GM19035 (cell line): Measurements from ENCODE around the gene SELENOP.

Source experiments
- ATAC-seq: cut with Tn5 transposase; IDR thresholded peaks from one replicate; pipeline ENCODE4 v1.9.1; 2021; ENCODE audit not compliant: unreplicated experiment

The SELENOP gene

DNA sequence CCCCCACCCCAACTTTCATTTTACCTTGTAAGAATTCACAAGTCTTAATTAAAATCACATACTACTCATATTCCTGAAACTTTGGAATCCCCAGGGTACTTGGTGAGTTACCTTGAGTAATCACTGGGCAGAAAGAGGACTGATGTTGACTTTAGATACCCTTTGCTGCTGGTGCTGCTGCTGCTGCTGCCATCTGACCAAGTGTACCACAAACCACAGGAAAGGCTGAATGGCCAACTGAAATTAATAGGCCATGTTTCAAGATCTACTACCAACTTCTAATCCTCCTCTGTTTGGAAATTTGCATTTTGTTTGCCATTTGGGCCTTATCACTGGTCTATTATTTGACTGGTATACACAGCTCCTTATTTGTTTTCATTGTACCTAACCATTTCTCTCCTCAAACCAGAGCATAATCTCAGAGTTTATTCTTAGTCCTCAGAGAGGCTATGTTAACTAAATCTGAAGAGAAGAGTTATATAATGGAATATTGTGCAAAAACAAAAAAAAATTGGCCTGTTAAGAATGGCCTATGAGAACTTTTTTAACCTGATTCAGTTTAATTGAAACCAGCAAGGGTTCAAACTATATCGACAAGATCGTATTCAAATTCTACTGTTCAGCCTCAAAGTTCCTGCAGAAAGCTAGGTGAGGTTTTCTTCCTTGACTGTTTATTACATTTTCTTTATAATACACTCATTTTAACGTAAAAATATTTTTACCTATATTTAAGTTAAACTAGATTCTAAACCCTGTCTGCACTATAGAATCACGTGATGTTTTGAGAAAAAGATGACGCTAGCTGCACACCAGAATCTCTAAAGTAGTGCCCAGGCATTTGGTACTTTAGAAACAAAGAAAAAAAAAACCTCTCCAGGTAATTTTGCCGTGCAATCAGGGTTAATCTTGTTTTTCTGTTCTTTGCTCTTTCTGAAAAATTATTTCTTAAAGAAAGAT, 13.1 kb downstream of the SELENOP start:
- no peak for ATAC-seq

DNA sequence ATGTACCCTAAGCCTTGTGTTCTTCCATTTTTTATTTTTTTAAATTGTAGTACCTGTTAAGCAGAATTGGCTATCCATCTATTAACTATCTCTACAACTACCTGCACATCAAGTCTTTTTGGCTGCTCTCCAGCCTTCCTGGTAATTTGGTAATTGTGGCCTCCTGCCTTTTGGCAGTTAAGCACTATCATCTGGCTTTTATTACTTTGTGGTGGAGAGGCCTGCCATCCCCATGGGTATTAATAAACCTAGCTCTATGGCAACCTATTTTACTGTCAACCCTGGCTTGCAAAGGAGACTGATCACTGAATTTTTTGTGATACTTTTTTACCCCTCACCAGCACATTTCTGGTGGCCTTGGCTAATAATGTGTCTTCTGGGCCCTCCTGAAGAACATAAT, 20.5 kb downstream of the SELENOP start:
- ATAC-seq, result no peak

DNA sequence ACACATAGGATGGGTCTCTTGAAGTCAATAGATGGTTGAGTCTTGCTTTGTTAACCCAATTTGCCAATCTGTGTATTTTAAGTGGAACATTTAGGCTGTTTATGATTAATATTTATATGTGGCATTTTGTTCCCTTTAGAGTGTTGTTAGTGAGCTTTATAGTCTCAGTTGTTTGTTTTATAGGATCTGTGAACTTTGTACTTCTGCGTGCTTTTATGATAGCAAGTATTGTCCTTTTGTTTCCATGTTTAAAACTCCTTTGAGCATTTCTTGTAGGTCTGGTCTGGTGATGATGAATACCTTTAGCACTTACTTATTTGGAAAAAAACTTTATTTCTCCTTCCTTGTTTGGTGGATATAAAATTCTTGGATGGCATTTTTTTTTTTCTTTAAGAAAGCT, 23.8 kb downstream of the SELENOP start:
- ATAC-seq, result no peak

DNA sequence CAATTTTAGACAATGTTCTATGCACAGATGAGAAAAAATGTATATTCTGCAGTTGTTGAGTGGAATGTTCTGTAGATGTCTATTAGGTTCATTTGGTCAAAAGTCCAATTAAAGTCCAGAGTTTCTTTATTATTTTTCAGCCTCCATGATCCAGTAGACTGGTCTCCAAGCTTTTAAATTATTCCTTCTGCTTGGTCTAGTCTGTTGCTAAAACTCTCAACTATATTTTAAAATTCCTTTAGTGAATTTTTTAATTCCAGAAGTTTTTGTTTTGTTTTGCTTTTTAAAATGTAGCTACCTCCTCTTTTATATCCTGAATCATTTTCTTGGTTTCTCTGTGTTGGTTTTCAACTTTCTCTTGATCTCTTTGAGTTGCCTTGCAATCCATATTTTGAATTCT, 24.6 kb downstream of the SELENOP start:
- no peak for ATAC-seq

DNA sequence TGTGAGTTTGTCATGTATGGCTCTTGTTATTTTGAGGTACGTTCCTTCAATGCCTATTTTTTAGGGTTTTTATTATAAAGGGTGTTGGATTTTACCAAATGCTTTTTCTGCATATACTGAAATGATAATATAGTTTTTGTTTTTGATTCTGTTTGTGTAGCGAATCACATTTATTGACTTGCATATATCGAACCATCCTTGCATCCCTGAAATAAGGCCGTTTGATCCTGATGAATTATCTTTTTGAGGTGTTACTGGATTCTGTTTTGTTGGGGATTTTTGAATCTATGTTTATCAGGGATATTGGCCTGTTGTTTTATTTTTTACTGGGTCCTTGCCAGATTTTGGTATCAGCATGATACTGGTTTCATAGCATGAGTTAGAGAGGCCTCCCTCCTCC, 25.9 kb downstream of the SELENOP start:
- ATAC-seq, result no peak

DNA sequence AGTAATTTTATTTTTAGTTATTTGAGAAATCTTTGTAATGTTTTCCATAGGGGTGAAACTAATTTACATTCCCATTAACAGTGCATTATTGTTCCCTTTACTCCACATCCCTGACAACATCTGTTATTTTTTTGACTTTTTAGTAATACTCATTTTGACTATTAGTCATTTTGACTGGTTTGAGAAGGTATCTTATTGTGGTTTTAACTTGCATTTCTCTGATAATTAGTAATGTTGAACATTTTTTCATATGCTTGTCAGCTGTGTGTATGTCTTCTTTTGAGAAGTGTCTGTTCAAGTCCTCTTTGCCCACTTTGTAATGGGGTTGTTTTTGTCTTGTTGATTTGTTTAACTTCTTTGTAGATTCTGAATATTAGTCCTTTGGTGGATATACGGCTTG, 27.6 kb downstream of the SELENOP start:
- no peak for ATAC-seq

DNA sequence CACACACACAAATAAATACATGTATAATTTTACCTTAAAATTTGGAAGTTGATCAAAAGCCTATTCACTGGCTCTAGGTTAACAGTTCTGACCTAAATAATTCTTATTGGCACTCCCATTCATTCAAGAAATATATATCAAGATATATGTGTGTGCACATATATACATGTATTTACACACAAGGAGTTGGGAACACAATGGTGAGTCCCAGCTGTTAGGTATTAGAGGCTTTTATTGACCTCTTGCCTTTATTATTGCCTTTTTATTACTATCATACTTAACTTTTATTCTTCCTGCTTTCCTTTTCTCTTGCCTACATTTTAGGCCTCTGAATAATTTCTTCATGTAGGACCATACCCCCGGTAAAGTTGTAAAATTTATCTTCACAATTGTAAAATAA, 30.1 kb downstream of the SELENOP start:
- ATAC-seq, result no peak

DNA sequence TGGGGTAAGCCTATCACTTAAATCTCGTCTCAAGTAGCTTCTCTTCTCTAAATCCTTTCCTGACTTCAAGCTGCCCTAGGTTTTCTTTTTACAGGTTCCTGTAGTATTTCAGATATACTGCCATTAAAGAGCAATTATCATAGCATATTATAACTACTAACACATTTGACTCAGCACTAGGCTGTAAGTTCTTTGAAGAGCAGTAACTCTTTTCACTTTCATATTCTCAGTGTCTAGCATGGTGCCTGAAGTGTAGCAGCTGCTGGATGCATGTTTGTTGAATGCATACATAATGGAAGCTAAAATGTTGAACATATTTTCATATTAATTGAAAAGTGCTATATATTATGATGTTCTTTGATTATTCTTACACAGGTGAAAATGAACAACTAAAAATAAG, 32.6 kb downstream of the SELENOP start:
- peak; percentile 71 for ATAC-seq

DNA sequence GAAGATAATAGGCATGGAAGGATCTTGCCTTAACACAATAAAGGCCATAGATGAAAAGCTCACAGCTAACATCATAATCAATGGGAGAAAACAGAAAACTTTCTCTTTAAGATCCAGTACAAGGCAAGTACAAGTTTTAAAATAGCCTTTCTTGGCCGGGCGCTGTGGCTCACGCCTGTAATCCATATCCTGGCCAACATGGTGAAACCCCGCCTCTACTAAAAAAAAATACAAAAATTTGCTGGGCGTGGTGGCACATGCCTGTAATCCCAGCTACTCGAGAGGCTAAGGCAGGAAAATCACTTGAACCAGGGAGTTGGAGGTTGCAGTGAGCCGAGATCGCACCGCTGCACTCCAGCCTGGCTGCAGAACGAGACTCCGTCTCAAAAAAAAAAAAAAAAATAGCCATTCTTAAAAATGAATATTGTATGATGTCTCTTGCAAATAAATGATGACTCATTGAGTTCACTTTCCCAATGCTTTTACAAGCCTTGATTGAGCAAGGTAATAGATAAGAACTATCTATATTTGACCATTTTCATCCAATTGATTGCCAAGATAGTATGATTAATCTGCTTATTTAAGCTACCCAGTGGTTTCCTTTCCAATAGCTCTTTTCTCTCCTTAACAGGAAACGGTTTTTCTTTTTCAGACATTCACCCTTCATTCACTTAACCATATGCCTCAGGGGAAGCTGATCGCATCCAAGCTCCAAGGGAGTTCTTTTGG, 39.3 kb downstream of the SELENOP start:
- no peak for ATAC-seq

DNA sequence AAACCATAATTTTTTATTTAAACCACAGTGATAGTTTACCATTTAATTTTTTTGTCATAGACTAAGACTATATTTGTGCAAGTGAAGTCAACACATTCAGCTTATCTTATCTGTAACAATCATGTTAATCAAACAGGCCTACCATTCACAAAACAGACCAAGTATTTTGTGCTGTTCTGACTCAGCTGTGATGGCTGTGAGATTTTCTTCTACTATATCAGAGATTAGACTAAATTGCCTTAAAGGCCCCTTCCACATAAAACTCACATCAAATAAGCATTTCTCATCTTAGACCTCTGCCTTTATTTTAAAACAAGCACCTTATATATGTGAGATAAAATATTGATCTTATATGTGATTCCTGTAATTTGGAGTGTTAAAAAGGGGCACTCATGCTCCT, 41.7 kb downstream of the SELENOP start:
- ATAC-seq, result no peak

DNA sequence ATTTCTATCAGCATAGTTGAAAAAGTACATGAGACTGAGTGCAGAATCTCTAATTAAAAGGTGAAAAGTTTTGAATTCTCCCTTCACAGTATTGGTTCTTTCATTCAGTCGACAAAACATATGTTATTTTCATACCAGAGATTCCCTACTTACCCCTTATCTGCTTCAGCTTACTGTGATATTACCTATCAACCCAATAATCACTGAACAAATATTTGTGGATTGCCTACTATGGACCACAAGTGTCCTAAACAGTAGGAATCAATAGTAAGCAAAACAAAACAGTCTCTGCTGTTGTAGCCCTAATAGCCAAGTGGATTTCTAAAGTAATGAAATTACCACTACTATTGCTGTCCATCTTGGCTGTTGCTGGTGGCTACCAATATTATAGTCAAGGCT, 43.6 kb downstream of the SELENOP start:
- no peak for ATAC-seq

DNA sequence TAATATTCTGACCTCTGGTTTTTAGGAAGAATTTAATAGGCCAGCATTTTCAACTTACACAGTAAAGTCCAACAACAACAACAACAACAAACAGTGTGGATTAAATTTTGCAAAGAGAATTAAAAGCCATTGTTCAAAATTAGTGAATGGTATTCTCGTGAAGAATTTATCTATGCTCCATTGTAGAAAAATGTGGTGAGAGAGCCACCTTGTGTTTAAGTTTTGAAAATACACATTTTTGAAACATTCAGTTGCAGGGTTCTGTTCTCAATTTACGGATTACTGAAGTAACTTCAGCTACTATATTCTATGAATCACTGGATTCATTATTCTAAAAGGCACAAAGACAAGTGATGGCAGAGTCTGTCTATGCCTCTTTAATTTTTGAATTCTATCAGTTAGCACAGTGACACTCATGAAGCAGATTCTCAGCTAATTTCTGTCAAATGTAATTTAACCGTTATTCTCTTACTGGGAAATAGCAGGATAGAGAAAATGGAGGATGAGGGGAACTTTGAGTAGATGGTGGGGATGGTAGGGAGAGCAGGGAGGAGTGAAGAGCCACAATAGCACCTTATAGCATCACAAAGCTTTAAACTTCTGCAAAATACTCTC, 44.1 kb downstream of the SELENOP start:
- ATAC-seq, result no peak

DNA sequence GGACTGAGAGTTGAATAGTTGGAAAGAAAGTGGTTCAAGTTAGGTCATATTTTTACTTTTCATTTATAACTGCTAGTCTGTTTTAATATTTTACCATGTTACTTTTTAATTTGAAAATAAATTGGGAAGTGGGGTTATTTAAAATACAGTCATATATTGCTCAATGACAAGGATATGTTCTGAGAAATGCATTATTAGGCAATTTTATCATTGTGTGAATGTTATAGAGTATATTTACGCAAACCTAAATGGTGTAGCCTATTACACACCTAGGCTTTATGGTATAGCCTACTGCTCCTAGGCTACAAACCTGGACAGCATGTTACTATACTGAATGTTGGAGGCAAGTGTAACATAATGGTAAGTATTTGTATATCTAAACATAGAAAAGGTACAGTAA, 49.9 kb downstream of the SELENOP start:
- ATAC-seq, result no peak

DNA sequence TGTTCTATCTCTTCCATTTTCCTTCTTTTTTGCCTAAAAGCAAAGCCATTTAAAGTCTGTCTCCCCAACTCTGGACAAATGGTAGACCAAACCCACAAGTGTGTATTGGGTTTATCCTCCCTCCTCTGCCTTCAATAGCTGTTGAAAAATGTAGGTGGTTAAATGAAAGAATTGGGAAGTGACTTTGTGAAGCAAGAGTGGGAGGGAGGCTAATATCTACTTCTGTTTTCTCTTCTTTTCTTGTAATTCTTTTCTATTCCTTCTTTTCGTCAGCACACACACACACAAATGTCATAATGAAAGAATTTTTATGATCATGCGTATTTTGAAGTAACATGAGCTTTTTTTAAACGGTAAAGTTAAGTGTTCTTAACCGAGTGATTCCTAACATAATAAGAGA, 51.3 kb downstream of the SELENOP start:
- ATAC-seq, result no peak

DNA sequence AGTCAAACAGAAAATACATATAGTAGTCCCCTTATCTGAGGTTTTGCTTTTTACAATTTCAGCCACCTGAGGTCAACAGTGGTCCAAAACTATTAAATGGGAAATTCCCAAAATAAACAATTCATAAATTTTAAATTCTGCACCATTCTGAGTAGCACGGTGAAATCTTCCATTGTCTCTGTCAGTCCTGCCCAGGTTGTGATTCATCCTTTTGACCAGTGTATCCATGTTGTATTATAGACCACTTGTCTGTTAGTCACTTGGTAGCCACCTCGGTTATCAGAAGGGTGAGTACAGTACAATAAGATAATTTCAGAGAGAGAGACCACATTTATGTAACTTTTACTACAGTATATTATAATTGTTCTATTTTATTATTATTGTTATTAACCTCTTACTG, 52.2 kb downstream of the SELENOP start:
- ATAC-seq, result no peak

DNA sequence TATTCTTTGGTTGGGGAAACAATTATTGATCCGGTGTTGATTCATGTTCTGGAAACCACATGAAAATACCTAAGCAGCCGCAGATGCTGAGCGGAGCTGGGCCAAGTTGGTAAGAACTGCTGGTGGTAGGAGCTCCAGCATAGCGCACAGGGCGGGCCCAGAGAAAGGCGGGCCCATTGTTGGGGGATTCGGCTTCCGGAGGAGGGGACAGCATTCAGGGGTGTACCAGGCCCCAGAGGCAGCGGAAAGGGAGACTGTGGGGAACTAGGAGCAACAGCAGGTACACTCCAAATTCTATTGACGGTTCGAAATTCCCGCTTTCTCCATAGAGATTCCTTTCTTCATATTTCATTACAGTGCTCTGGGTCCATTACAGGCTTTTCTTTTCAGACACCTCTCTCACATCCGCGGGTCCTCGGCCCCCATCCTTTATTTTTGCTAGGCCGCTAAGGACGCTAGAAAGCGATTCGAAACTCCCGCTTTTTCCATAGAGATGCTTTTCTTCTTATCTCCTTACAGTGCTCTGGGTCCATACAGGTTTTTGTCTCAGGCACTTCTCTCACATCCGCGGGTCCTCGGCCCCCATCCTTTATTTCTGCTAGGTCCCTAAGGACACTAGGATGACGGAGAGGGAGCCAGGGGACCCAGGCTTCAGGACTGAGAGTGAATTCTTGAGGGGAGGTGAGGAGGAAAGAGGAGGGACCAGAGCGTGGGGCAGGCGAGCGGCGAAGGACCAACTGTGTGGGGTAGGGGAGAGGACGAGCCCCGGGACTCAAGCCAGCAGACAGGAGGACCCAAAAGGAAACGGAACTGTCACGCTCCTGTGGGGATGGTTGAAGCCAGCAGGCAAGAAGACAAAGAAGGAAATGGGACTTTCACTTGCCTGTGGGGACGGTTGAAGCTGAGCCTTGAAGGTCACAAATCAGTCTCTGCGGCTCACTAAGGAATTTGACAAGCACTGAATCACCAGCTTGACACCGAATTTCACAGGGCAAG, 54.8 kb downstream of the SELENOP start, which contains the start of gene CCDC152:
TSS of gene CCDC152 (plus strand) at position 213 of the 996 bp plus-strand sequence. CDS start 2,304 bp downstream, outside the sequence.
- peak; percentile 95 for ATAC-seq

DNA sequence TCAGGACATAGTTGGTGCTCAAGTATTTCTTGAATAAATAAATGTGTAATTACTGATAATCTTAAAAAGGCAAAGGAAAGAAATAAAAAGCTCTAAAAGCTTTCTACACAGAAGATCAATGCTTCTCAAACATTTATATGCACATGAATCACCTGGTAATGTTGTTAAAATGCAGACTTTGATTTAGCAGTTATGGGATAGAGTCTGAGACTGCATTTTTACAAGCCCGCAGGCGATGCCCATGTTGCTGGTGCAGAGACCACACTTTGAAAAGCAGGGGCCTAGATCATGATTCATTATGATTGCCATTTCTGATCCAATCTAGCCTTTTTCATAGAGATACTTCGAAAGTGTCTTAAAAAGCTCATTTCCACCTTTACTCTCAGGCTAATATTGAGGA, 58.6 kb downstream of the SELENOP start:
- ATAC-seq, result no peak

DNA sequence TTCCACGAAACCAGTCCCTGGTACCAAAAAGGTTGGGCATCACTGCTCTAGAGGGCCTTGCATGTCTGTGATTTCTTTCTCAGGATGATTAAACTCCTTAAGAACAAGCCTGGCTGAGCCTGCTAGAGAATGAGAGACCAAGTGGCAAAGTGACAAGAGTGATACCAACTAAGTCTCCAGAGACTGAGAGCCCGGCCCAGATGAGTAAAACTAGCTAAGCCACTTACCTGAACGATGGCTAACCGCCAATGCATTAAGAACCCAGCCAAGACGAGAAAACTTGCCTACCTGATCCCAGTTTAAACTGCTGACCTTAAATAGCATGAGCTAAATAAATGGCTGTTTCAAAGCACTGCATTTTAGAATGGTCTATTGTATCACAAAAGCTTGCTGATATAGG, 60.6 kb downstream of the SELENOP start:
- ATAC-seq, result no peak

DNA sequence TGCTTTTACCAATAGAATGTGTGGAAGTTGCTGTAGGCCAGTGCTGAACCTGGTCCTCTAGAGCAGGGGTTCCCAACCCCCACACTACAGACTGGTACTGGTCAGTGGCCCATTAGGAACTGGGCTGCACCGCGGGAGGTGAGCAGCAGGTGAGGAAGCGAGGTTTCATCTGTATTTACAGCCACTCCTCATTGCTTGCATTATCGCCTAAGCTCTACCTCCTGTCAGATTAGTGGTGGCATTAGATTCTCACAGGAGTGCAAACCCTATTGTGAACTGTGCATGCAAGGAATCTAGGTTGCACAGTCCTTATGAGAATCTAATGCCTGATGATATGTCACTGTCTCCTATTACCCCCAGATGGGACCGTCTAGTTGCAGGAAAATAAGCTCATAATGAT, 61.2 kb downstream of the SELENOP start:
- no peak for ATAC-seq
